ENCODE measurements around the gene DAPP1. TPM values are rescaled to one million over a fixed set of nuclear protein-coding genes. Genes with fewer than 3 reads are reported as not detected.

Gene DAPP1
- total and polyA plus RNA-seq, 10 of the 15 experiments (the other 5 are each of a cell fraction or from before 2014, with no cell fraction given) = 46.5 to 147 (median 74.2) TPM

GRCh38 chr4:99821918-99822503, 5.4 kb downstream of the DAPP1 start:
- RAD21 ChIA-PET (ENCODE audit: unreplicated experiment) = interaction anchor here (0.8 to 4.1 kb wide), 9 partner anchors 11 to 126 kb away, joined by 4 to 45 read pairs (median 8); no protein-coding TSS in a partner anchor
- 4% methylated on average over 4 of the region's 4 CpGs for WGBS (ENCODE audit: insufficient coverage, insufficient replicate concordance, low lambda C conversion rate, missing lambda C conversion rate)
- BruUV-seq (replicated peaks) = no TSS peak
- FAIRE-seq (peak; percentile 84), ATAC-seq (peak; percentile 73), DNase-seq (ENCODE audit: low read depth, low spot score) (peak; percentile 59)
- no peak overlapping the region for H3K9ac ChIP-seq (ENCODE audit: control insufficient read depth, insufficient read depth, low read length)
- POLR2A ChIA-PET = interaction anchor here (1.1 to 2.7 kb wide), 7 partner anchors 9 to 128 kb away, joined by 3 to 15 read pairs (median 10); partner anchors contain the start of gene H2AZ1
- peaks cover 17% of the 10 kb centered on the region; the same call in 1 of the 2 replicates for H3K4me1 ChIP-seq (ENCODE audit: control insufficient read depth, insufficient read depth, low read length)
- SMC1A ChIA-PET (ENCODE audit: uncharacterized antibody, unreplicated experiment) = interaction anchor here (0.8 to 4.1 kb wide), 13 partner anchors 9 to 259 kb away, joined by 3 to 68 read pairs (median 12); partner anchors contain the start of gene TRMT10A
- in situ Hi-C loops (cut with MboI) (loop anchor here (5.0 kb wide), 1 partner anchor 125 kb away; the partner anchor contains the start of gene DNAJB14), intact Hi-C loops (cut with micrococcal nuclease; ENCODE audit: unreplicated experiment) (loop anchor here (1.0 to 10.0 kb wide), 3 partner anchors 29 to 897 kb away; partner anchors contain the start of genes EIF4E and METAP1)
- peak overlapping the region; percentile 70 for H3K27ac ChIP-seq (ENCODE audit: control insufficient read depth, insufficient read depth)
- H2AFZ ChIP-seq (ENCODE audit: control insufficient read depth, low read depth, low read length) = no peak overlapping the region
- H3K79me2 ChIP-seq (ENCODE audit: control insufficient read depth, insufficient read depth, low read length) = peaks cover 96% of the 10 kb centered on the region
- peak overlapping the region; percentile 59; the same call in 1 of the 2 replicates for H3K4me3 ChIP-seq
- H4K20me1 ChIP-seq (ENCODE audit: control insufficient read depth, insufficient read depth) = peaks cover 3% of the 10 kb centered on the region
- peaks cover 1 to 4% of the 10 kb centered on the region in 2 experiments; a peak in 2 of 4 replicates for H3K36me3 ChIP-seq (ENCODE audit: control insufficient read depth in 2 of 2, insufficient read depth in 2 of 2, low read length in 1 of 2)
- H3K4me2 ChIP-seq (ENCODE audit: control insufficient read depth, insufficient read depth) = peak overlapping the region; percentile 87
- CTCF ChIA-PET = interaction anchor here (1.1 to 4.3 kb wide), 7 partner anchors 12 to 162 kb away, joined by 3 to 62 read pairs (median 4); no protein-coding TSS in a partner anchor
- H3K27me3 ChIP-seq (replicated peaks in 1 of 2; ENCODE audit: control insufficient read depth in 2 of 2, insufficient read depth in 2 of 2, low read length in 1 of 2) = no peaks in the 10 kb centered on the region
- H3K9me3 ChIP-seq (replicated peaks; ENCODE audit: control insufficient read depth, insufficient read depth, low read length) = no peaks in the 10 kb centered on the region
- TF ChIP-seq BACH1 (IDR thresholded peaks at IDR 0.05; ENCODE audit: borderline replicate concordance) = no peak
- no peak for TF ChIP-seq REST (IDR thresholded peaks at IDR 0.05; ENCODE audit: low read depth, low read length)
- TF ChIP-seq MYC (IDR thresholded peaks at IDR 0.05; ENCODE audit: insufficient read depth, insufficient read length, insufficient replicate concordance, low read length, severe bottlenecking) = no peak
- TF ChIP-seq E2F4 (IDR thresholded peaks at IDR 0.05; ENCODE audit: low read depth, low read length) = no peak
- TF ChIP-seq JUND (IDR thresholded peaks at IDR 0.05; ENCODE audit: low read depth, low read length) = no peak
- TF ChIP-seq NR2C1 (IDR thresholded peaks at IDR 0.05) = no peak
- TF ChIP-seq, protein P1, sequence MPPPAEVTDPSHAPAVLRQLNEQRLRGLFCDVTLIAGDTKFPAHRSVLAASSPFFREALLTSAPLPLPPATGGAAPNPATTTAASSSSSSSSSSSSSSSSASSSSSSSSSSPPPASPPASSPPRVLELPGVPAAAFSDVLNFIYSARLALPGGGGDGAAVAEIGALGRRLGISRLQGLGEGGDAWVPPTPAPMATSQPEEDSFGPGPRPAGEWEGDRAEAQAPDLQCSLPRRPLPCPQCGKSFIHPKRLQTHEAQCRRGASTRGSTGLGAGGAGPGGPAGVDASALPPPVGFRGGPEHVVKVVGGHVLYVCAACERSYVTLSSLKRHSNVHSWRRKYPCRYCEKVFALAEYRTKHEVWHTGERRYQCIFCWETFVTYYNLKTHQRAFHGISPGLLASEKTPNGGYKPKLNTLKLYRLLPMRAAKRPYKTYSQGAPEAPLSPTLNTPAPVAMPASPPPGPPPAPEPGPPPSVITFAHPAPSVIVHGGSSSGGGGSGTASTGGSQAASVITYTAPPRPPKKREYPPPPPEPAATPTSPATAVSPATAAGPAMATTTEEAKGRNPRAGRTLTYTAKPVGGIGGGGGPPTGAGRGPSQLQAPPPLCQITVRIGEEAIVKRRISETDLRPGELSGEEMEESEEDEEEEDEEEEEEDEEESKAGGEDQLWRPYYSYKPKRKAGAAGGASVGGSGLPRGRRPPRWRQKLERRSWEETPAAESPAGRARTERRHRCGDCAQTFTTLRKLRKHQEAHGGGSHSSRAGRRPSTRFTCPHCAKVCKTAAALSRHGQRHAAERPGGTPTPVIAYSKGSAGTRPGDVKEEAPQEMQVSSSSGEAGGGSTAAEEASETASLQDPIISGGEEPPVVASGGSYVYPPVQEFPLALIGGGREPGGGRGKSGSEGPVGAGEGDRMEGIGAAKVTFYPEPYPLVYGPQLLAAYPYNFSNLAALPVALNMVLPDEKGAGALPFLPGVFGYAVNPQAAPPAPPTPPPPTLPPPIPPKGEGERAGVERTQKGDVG (CRISPR knock-in tag; IDR thresholded peaks at IDR 0.05) = no peak
- peak; percentile 68 for TF ChIP-seq MEF2B (IDR thresholded peaks at IDR 0.05; ENCODE audit: partially characterized antibody, poor library complexity, severe bottlenecking)
- no peak for TF ChIP-seq BMI1 (IDR thresholded peaks at IDR 0.05; ENCODE audit: borderline replicate concordance)
- no peak for TF ChIP-seq RB1 (IDR thresholded peaks at IDR 0.05; ENCODE audit: borderline replicate concordance)
- TF ChIP-seq SMC3 (IDR thresholded peaks at IDR 0.05; ENCODE audit: borderline replicate concordance, low read length) = no peak
- 0 out of 2 replicates have a peak, but pooled peaks have one; percentile 29 for TF ChIP-seq GABPA (IDR thresholded peaks at IDR 0.05; ENCODE audit: low read depth)
- TF ChIP-seq ZNF384 (IDR thresholded peaks at IDR 0.05; ENCODE audit: borderline replicate concordance, low read depth, low read length) = no peak
